Stomach (tissue), 4 donors: ENCODE data around the gene MCM5.

Experiments
- EP300 ChIP-seq: sonication (generic); formaldehyde crosslinking; IDR thresholded peaks from one replicate; pipeline ENCODE4 v1.6.1; 2017; ENCODE audit warnings: antibody characterized with exemption
- POLR2A ChIP-seq, 4 donors: fragments of 450-650 bp; IDR thresholded peaks; one replicate each; pipeline ENCODE4 v1.6.1; 2016; ENCODE audit warnings: antibody characterized with exemption in 4 of 4, control low read depth in 2 of 4, mild to moderate bottlenecking in 1 of 4, moderate library complexity in 1 of 4
- POLR2AphosphoS5 ChIP-seq, 3 donors: sonication (generic); formaldehyde crosslinking; IDR thresholded peaks; one replicate each; pipeline ENCODE4 v1.6.1; 2016; ENCODE audit warnings: antibody characterized with exemption in 3 of 3
- TF ChIP-seq, protein P1 (sequence below), 7 experiments: fragments of 450-650 bp in 4 of 7; fragments of 200-600 bp in 3 of 7; sonication (generic) in 3 of 7; IDR thresholded peaks; one replicate each; pipeline ENCODE4 v1.5.1; 2016 to 2019; ENCODE audit warnings: antibody characterized with exemption in 7 of 7, control low read depth in 2 of 7, mild to moderate bottlenecking in 1 of 7

DNA sequence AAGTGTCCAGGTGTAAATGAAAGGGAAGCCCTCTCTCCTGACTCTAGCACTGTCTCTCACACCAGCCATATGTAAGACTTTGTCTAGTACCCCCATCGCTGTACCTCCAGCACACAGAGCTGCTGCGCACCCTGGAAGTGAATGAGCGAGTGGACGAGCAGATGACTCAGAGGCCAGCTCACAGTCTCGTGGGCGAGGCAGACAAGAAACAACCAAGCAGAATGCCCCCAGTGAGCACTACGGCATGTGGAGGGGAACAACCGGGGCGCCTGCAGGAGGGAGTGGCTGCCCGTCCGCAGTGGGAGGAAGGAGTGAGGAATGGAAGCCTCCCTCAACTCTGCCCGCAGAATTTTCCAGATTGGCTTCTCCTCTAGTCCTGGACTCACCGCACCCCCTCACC is 46.4 kb downstream of the MCM5 start:
- TF ChIP-seq, protein P1, sequence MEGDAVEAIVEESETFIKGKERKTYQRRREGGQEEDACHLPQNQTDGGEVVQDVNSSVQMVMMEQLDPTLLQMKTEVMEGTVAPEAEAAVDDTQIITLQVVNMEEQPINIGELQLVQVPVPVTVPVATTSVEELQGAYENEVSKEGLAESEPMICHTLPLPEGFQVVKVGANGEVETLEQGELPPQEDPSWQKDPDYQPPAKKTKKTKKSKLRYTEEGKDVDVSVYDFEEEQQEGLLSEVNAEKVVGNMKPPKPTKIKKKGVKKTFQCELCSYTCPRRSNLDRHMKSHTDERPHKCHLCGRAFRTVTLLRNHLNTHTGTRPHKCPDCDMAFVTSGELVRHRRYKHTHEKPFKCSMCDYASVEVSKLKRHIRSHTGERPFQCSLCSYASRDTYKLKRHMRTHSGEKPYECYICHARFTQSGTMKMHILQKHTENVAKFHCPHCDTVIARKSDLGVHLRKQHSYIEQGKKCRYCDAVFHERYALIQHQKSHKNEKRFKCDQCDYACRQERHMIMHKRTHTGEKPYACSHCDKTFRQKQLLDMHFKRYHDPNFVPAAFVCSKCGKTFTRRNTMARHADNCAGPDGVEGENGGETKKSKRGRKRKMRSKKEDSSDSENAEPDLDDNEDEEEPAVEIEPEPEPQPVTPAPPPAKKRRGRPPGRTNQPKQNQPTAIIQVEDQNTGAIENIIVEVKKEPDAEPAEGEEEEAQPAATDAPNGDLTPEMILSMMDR (IDR thresholded peaks at IDR 0.05) = no peak
- no peak for TF ChIP-seq POLR2AphosphoS5 (IDR thresholded peaks at IDR 0.05)
- no peak for TF ChIP-seq POLR2A (IDR thresholded peaks at IDR 0.05)
- no peak for TF ChIP-seq EP300
